SK-N-SH treated with all-trans-retinoic acid at 6 μM for 48 hours (cell line): ENCODE results near the gene SLC35C1.

ENCODE experiments used
- ATAC-seq: fragments of 200-7000 bp; cut with Tn5 transposase; 3 replicates; pipeline ENCODE4 v1.9.1; 2020; ENCODE audit warnings: mild to moderate bottlenecking, moderate library complexity
- CSDC2 ChIP-seq: fragments of 250-450 bp; sonication (Bioruptor Pico); IDR thresholded peaks from 2 replicates; pipeline ENCODE4 v1.5.0; 2020; ENCODE audit warnings: mild to moderate bottlenecking, moderate library complexity
- GLIS3 ChIP-seq: fragments of 250-450 bp; sonication (Bioruptor Pico); IDR thresholded peaks from 2 replicates; pipeline ENCODE4 v1.5.0; 2020; ENCODE audit warnings: mild to moderate bottlenecking, moderate library complexity
- ISL1 ChIP-seq: fragments of 250-450 bp; sonication (Bioruptor Pico); IDR thresholded peaks from 2 replicates; pipeline ENCODE4 v2.1.2; 2022; ENCODE audit warnings: mild to moderate bottlenecking, moderate library complexity
- OSR1 ChIP-seq: fragments of 250-450 bp; sonication (Bioruptor Pico); IDR thresholded peaks from 2 replicates; pipeline ENCODE4 v1.8.0; 2022; ENCODE audit warnings: moderate library complexity, mild to moderate bottlenecking, inconsistent platforms
- PPARA ChIP-seq: fragments of 250-450 bp; sonication (Bioruptor Pico); IDR thresholded peaks from 2 replicates; pipeline ENCODE4 v1.5.0; 2020; ENCODE audit warnings: mild to moderate bottlenecking, borderline replicate concordance
- RARB ChIP-seq: fragments of 250-450 bp; sonication (Bioruptor Pico); IDR thresholded peaks from 2 replicates; pipeline ENCODE4 v1.8.0; 2021; ENCODE audit warnings: mild to moderate bottlenecking, moderate library complexity
- SNAI2 ChIP-seq: fragments of 250-450 bp; sonication (Bioruptor Pico); IDR thresholded peaks from 2 replicates; pipeline ENCODE4 v1.5.0; 2020; ENCODE audit warnings: mild to moderate bottlenecking, moderate library complexity
- TCF4 ChIP-seq: fragments of 250-450 bp; sonication (Bioruptor Pico); IDR thresholded peaks from 2 replicates; pipeline ENCODE4 v1.8.0; 2021; ENCODE audit warnings: mild to moderate bottlenecking, moderate library complexity, borderline replicate concordance
- TOX ChIP-seq: fragments of 250-450 bp; sonication (Bioruptor Pico); IDR thresholded peaks from 2 replicates; pipeline ENCODE4 v1.8.0; 2021; ENCODE audit warnings: mild to moderate bottlenecking, moderate library complexity, borderline replicate concordance
- ZC3H10 ChIP-seq: fragments of 250-450 bp; sonication (Bioruptor Pico); IDR thresholded peaks from 2 replicates; pipeline ENCODE4 v1.5.1; 2021; ENCODE audit warnings: mild to moderate bottlenecking, moderate library complexity
- ZFP3 ChIP-seq: fragments of 250-450 bp; sonication (Bioruptor Pico); IDR thresholded peaks from 2 replicates; pipeline ENCODE4 v1.5.0; 2020; ENCODE audit warnings: mild to moderate bottlenecking, moderate library complexity
- ZFP30 ChIP-seq: fragments of 450-650 bp; formaldehyde crosslinking; IDR thresholded peaks from 2 replicates; pipeline ENCODE4 v1.5.0; 2022; ENCODE audit warnings: mild to moderate bottlenecking, moderate library complexity
- ZNF565 ChIP-seq: fragments of 450-650 bp; formaldehyde crosslinking; conservative IDR thresholded peaks from 2 replicates; pipeline ENCODE4 v1.5.0; 2020; ENCODE audit warnings: low read depth, mild to moderate bottlenecking, moderate library complexity
- ZNF70 ChIP-seq: fragments of 450-650 bp; formaldehyde crosslinking; IDR thresholded peaks from 2 replicates; pipeline ENCODE4 v1.5.0; 2020; ENCODE audit warnings: mild to moderate bottlenecking, moderate library complexity
- ZNF8 ChIP-seq: fragments of 450-650 bp; formaldehyde crosslinking; IDR thresholded peaks from 2 replicates; pipeline ENCODE4 v1.5.0; 2020; ENCODE audit warnings: mild to moderate bottlenecking, moderate library complexity
- TF ChIP-seq, protein P1 (sequence below): fragments of 250-450 bp; sonication (Bioruptor Pico); IDR thresholded peaks from 2 replicates; pipeline ENCODE4 v1.8.0; 2020; ENCODE audit warnings: mild to moderate bottlenecking, moderate library complexity, borderline replicate concordance
- TF ChIP-seq, protein P2 (sequence below): fragments of 250-450 bp; sonication (Bioruptor Pico); IDR thresholded peaks from 2 replicates; pipeline ENCODE4 v1.5.1; 2020; ENCODE audit warnings: low read depth, mild to moderate bottlenecking, moderate library complexity
- TF ChIP-seq, protein P3 (sequence below): fragments of 250-450 bp; sonication (Bioruptor Pico); IDR thresholded peaks from 2 replicates; pipeline ENCODE4 v1.8.0; 2021; ENCODE audit warnings: low read depth, mild to moderate bottlenecking, moderate library complexity, borderline replicate concordance
- TF ChIP-seq, protein P4 (sequence below): fragments of 250-450 bp; sonication (Bioruptor Pico); IDR thresholded peaks from 2 replicates; pipeline ENCODE4 v1.5.0; 2020; ENCODE audit warnings: mild to moderate bottlenecking, moderate library complexity
- TF ChIP-seq, protein P5 (sequence below): fragments of 250-450 bp; sonication (Bioruptor Pico); IDR thresholded peaks from 2 replicates; pipeline ENCODE4 v1.5.1; 2021; ENCODE audit warnings: mild to moderate bottlenecking, moderate library complexity

SLC35C1 gene

DNA sequence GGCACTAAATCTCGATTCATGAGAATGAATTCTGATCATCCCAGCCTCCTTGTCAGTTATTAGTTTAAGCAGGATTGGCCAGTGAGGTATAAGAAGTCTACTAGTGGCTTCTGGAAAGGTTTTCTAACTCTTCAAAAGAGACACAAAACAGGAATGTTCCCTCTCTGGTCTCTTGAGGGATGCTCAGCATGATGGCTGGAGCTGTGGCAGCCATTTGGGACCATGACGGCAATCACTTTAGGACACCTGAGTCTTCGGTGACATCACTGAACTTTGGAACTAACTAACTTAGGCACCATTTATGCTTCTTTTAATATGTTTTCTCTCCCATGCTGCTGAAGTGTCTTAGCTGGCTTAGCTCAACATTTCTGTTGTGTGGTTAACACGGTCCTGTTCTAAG is 22.2 kb downstream of the SLC35C1 start:
- no peak for ATAC-seq
- TF ChIP-seq, protein P1, sequence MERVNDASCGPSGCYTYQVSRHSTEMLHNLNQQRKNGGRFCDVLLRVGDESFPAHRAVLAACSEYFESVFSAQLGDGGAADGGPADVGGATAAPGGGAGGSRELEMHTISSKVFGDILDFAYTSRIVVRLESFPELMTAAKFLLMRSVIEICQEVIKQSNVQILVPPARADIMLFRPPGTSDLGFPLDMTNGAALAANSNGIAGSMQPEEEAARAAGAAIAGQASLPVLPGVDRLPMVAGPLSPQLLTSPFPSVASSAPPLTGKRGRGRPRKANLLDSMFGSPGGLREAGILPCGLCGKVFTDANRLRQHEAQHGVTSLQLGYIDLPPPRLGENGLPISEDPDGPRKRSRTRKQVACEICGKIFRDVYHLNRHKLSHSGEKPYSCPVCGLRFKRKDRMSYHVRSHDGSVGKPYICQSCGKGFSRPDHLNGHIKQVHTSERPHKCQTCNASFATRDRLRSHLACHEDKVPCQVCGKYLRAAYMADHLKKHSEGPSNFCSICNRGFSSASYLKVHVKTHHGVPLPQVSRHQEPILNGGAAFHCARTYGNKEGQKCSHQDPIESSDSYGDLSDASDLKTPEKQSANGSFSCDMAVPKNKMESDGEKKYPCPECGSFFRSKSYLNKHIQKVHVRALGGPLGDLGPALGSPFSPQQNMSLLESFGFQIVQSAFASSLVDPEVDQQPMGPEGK (CRISPR knock-in tag), result no peak
- TF ChIP-seq, protein P2, sequence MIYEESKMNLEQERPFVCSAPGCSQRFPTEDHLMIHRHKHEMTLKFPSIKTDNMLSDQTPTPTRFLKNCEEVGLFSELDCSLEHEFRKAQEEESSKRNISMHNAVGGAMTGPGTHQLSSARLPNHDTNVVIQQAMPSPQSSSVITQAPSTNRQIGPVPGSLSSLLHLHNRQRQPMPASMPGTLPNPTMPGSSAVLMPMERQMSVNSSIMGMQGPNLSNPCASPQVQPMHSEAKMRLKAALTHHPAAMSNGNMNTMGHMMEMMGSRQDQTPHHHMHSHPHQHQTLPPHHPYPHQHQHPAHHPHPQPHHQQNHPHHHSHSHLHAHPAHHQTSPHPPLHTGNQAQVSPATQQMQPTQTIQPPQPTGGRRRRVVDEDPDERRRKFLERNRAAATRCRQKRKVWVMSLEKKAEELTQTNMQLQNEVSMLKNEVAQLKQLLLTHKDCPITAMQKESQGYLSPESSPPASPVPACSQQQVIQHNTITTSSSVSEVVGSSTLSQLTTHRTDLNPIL (CRISPR knock-in tag), result no peak
- TF ChIP-seq OSR1, result no peak
- no peak for TF ChIP-seq ZNF565 (CRISPR knock-in tag)
- TF ChIP-seq, protein P3, sequence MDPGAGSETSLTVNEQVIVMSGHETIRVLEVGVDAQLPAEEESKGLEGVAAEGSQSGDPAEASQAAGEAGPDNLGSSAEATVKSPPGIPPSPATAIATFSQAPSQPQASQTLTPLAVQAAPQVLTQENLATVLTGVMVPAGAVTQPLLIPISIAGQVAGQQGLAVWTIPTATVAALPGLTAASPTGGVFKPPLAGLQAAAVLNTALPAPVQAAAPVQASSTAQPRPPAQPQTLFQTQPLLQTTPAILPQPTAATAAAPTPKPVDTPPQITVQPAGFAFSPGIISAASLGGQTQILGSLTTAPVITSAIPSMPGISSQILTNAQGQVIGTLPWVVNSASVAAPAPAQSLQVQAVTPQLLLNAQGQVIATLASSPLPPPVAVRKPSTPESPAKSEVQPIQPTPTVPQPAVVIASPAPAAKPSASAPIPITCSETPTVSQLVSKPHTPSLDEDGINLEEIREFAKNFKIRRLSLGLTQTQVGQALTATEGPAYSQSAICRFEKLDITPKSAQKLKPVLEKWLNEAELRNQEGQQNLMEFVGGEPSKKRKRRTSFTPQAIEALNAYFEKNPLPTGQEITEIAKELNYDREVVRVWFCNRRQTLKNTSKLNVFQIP (CRISPR knock-in tag), result no peak
- no peak for TF ChIP-seq GLIS3 (CRISPR knock-in tag)
- no peak for TF ChIP-seq ISL1 (CRISPR knock-in tag)
- TF ChIP-seq RARB (CRISPR knock-in tag), result no peak
- no peak for TF ChIP-seq ZNF70 (CRISPR knock-in tag)
- no peak for TF ChIP-seq CSDC2 (CRISPR knock-in tag)
- TF ChIP-seq TOX, result no peak
- TF ChIP-seq, protein P4, sequence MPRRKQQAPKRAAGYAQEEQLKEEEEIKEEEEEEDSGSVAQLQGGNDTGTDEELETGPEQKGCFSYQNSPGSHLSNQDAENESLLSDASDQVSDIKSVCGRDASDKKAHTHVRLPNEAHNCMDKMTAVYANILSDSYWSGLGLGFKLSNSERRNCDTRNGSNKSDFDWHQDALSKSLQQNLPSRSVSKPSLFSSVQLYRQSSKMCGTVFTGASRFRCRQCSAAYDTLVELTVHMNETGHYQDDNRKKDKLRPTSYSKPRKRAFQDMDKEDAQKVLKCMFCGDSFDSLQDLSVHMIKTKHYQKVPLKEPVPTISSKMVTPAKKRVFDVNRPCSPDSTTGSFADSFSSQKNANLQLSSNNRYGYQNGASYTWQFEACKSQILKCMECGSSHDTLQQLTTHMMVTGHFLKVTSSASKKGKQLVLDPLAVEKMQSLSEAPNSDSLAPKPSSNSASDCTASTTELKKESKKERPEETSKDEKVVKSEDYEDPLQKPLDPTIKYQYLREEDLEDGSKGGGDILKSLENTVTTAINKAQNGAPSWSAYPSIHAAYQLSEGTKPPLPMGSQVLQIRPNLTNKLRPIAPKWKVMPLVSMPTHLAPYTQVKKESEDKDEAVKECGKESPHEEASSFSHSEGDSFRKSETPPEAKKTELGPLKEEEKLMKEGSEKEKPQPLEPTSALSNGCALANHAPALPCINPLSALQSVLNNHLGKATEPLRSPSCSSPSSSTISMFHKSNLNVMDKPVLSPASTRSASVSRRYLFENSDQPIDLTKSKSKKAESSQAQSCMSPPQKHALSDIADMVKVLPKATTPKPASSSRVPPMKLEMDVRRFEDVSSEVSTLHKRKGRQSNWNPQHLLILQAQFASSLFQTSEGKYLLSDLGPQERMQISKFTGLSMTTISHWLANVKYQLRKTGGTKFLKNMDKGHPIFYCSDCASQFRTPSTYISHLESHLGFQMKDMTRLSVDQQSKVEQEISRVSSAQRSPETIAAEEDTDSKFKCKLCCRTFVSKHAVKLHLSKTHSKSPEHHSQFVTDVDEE (CRISPR knock-in tag), result no peak
- TF ChIP-seq ZFP3 (CRISPR knock-in tag), result no peak
- no peak for TF ChIP-seq ZFP30 (CRISPR knock-in tag)
- TF ChIP-seq TCF4 (CRISPR knock-in tag), result no peak
- TF ChIP-seq, protein P5, sequence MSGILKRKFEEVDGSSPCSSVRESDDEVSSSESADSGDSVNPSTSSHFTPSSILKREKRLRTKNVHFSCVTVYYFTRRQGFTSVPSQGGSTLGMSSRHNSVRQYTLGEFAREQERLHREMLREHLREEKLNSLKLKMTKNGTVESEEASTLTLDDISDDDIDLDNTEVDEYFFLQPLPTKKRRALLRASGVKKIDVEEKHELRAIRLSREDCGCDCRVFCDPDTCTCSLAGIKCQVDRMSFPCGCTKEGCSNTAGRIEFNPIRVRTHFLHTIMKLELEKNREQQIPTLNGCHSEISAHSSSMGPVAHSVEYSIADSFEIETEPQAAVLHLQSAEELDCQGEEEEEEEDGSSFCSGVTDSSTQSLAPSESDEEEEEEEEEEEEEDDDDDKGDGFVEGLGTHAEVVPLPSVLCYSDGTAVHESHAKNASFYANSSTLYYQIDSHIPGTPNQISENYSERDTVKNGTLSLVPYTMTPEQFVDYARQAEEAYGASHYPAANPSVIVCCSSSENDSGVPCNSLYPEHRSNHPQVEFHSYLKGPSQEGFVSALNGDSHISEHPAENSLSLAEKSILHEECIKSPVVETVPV, result no peak
- TF ChIP-seq PPARA (CRISPR knock-in tag), result no peak
- no peak for TF ChIP-seq SNAI2
- TF ChIP-seq, all 23 proteins: peak for 0

DNA sequence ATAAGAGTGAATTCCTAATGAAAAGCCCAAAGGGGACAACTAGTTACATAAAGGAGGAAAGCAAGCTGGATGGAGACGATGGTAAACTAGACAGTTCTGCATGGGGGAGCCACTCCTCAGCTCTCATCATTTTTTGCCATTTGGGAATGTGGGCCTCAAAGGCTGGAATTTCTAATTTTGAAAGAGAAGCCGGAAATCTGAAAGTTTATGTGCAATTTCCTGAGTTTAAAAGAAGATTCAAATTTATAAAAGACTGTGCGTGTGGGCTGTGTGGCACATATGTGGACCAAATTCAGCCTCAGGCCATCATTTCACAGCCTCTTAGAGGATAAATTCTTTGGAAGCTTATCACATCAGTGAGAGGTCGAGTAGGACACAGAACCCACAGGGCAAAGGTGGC is 24.0 kb downstream of the SLC35C1 start:
- ATAC-seq, result no peak
- TF ChIP-seq, protein P2 (CRISPR knock-in tag), result no peak
- no peak for TF ChIP-seq ZC3H10 (CRISPR knock-in tag)

DNA sequence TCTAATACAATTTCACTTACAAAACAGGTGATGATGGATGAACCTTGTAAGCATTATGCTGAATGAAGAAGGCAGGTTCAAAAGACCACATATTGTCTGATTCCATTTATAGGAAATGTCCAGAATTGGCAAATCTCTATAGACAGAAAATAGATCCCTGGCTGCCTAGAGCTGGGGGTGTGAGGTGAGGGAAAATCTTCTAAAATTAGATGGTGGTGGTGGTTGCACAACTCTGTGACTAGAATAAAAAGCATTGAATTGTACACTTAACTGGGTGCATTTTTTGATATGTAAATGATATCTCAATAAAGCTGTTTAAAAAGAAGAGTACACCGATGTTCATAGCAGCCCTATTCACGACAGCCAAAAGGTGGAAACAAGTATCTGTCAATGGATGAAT is 25.6 kb downstream of the SLC35C1 start:
- no peak for ATAC-seq
- TF ChIP-seq ZNF8 (CRISPR knock-in tag), result no peak
- no peak for TF ChIP-seq GLIS3 (CRISPR knock-in tag)
- TF ChIP-seq ZNF70 (CRISPR knock-in tag), result no peak
- no peak for TF ChIP-seq ZNF565 (CRISPR knock-in tag)
- TF ChIP-seq TCF4 (CRISPR knock-in tag), result no peak
- TF ChIP-seq ZFP3 (CRISPR knock-in tag), result no peak
- TF ChIP-seq ZC3H10 (CRISPR knock-in tag), result no peak
- no peak for TF ChIP-seq OSR1
- TF ChIP-seq CSDC2 (CRISPR knock-in tag), result no peak
- TF ChIP-seq ISL1 (CRISPR knock-in tag), result no peak
- TF ChIP-seq, protein P5, result no peak
- TF ChIP-seq, protein P4 (CRISPR knock-in tag), result no peak
- TF ChIP-seq, protein P3 (CRISPR knock-in tag), result no peak
- TF ChIP-seq PPARA (CRISPR knock-in tag), result no peak
